GM23248 (cell line): ENCODE measurements around the gene KRT39. TPM values are rescaled to one million over a fixed set of nuclear protein-coding genes. Genes with fewer than 3 reads are reported as not detected.
A peak's percentile ranks its signal among the peaks of the same experiment; 100 is the strongest.

Source experiments
- DNase-seq: peaks from one replicate; pipeline ENCODE4 v3.0.0-alpha.2; 2015
- H2AFZ ChIP-seq: fragments of 200-600 bp; sonication (generic); 2 replicates; pipeline ENCODE4 v1.6.1; 2016; ENCODE audit warnings: antibody characterized with exemption
- H3F3A ChIP-seq: fragments of 200-600 bp; sonication (generic); 2 replicates; pipeline ENCODE4 v1.6.1; 2016; ENCODE audit warnings: mild to moderate bottlenecking, antibody characterized with exemption, mixed run types; ENCODE audit not compliant: insufficient read depth
- H3K27ac ChIP-seq: fragments of 200-600 bp; sonication (generic); 2 replicates; pipeline ENCODE4 v1.5.1; 2016; ENCODE audit warnings: mild to moderate bottlenecking
- H3K27me3 ChIP-seq: fragments of 200-600 bp; sonication (generic); replicated peaks from 2 replicates; pipeline ENCODE4 v1.6.1; 2016; ENCODE audit warnings: mild to moderate bottlenecking; ENCODE audit not compliant: insufficient read depth
- H3K36me3 ChIP-seq: fragments of 200-600 bp; sonication (generic); 2 replicates; pipeline ENCODE4 v1.6.1; 2016; ENCODE audit warnings: low read depth, mild to moderate bottlenecking
- H3K4me1 ChIP-seq: fragments of 200-600 bp; sonication (generic); 2 replicates; pipeline ENCODE4 v1.6.1; 2016; ENCODE audit warnings: mild to moderate bottlenecking; ENCODE audit not compliant: insufficient read depth
- H3K4me2 ChIP-seq: fragments of 200-600 bp; sonication (generic); one replicate; pipeline ENCODE4 v1.6.1; 2016; ENCODE audit warnings: mild to moderate bottlenecking; ENCODE audit not compliant: unreplicated experiment
- H3K4me3 ChIP-seq: fragments of 200-600 bp; sonication (generic); 2 replicates; pipeline ENCODE4 v1.5.1; 2016; ENCODE audit warnings: mild to moderate bottlenecking
- H3K79me2 ChIP-seq: fragments of 200-600 bp; sonication (generic); 2 replicates; pipeline ENCODE4 v1.6.1; 2016; ENCODE audit warnings: mild to moderate bottlenecking; ENCODE audit not compliant: insufficient read depth
- H3K9ac ChIP-seq: fragments of 200-600 bp; sonication (generic); 2 replicates; pipeline ENCODE4 v1.6.1; 2016; ENCODE audit warnings: mild to moderate bottlenecking
- H3K9me2 ChIP-seq: fragments of 200-600 bp; sonication (generic); 2 replicates; pipeline ENCODE4 v1.6.1; 2016; ENCODE audit warnings: mixed run types, mild to moderate bottlenecking, moderate library complexity; ENCODE audit not compliant: insufficient read depth
- H3K9me3 ChIP-seq: fragments of 200-600 bp; sonication (generic); one replicate; pipeline ENCODE4 v1.6.1; 2017; ENCODE audit warnings: low read depth
- H4K20me1 ChIP-seq: fragments of 200-600 bp; sonication (generic); 2 replicates; pipeline ENCODE4 v1.6.0; 2016; ENCODE audit not compliant: insufficient read depth
- EZH2 ChIP-seq: fragments of 200-600 bp; sonication (generic); IDR thresholded peaks from 2 replicates; pipeline ENCODE4 v1.6.1; 2018; ENCODE audit warnings: antibody characterized with exemption, mild to moderate bottlenecking; ENCODE audit not compliant: insufficient read depth, poor library complexity, severe bottlenecking
- EZH2phosphoT487 ChIP-seq: fragments of 200-600 bp; sonication (generic); IDR thresholded peaks from 2 replicates; pipeline ENCODE4 v1.6.1; 2018; ENCODE audit warnings: antibody characterized with exemption, moderate library complexity, mild to moderate bottlenecking, low read depth; ENCODE audit not compliant: insufficient read depth
- WGBS, 2 experiments: methylation state at CpG; one replicate each; pipeline ENCODE4 v1.1.6; 2015 to 2017; ENCODE audit warnings: low lambda C conversion rate in 2 of 2, low coverage in 1 of 2; ENCODE audit errors: missing lambda C conversion rate in 2 of 2; 5-methylcytosine and 5-hydroxymethylcytosine counted together
- in situ Hi-C: fragments of 300-500 bp; cut with MboI; formaldehyde crosslinking; loops from 2 replicates; pipeline ENCODE4 v1.15.0; 2020
- polyA plus RNA-seq: library from polyadenylated mRNA; unstranded; fragments of >200 nt; fragmentation: Nextera tagmentation; extraction: Ambion mirVana; gene quantifications from 2 replicates; pipeline ENCODE4 v1.2.1, GENCODE V29; 2016
- total RNA-seq: library from RNA; depleted of rRNA; stranded (reverse); fragments of >200 nt; shearing (Covaris generic); gene quantifications from 2 replicates; pipeline ENCODE4 v1.2.3, GENCODE V29; 2014

The KRT39 gene
- total and polyA plus RNA-seq, 2 experiments from 2014 or later = not detected

DNA sequence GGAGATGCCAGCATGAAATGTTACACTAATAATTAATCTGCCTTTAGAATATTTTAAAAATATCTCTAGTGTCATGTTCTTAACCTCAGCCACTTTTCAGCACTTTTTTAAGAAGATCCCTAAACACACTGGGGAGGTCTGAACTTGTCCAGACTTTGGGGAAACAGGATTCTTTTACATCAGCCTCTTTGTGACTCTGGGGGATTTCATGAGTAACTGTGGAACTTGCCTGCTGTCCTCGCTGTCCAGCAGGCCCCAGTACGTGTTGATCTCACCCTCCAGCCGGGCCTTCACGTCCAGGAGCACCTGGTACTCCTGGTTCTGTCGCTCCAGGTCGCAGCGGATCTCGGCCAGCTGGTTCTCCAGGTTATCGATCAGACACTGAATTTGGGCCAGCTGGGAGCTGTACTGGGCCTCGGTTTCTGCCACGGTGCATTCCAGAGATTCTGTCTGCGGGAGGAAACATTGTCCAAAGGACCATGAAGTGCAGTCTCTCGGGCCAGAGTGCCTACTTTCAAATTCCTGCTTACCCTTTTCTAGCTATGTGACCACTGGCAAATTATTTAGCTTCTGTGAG is 11.9 kb upstream of the KRT39 start:
- TF ChIP-seq EZH2phosphoT487 (no peak), EZH2 (no peak)
- 79% methylated on average over 13 of the region's 13 CpGs for WGBS, 2 experiments
- Histone ChIP-seq H3K27ac (no peak overlapping the region), H3K4me2 (no peak overlapping the region), H3K9me3 (no peaks in the 10 kb centered on the region), H3K36me3 (no peaks in the 10 kb centered on the region), H3K4me1 (no peaks in the 10 kb centered on the region), H3K79me2 (no peaks in the 10 kb centered on the region), H3K9ac (no peak overlapping the region), H3K4me3 (no peak overlapping the region), H3K27me3 (no peaks in the 10 kb centered on the region), H2AFZ (no peak overlapping the region), H3F3A (no peaks in the 10 kb centered on the region), H4K20me1 (no peaks in the 10 kb centered on the region), H3K9me2 (no peaks in the 10 kb centered on the region)
- DNase-seq = no peak
- in situ Hi-C loops = no loop called here

DNA sequence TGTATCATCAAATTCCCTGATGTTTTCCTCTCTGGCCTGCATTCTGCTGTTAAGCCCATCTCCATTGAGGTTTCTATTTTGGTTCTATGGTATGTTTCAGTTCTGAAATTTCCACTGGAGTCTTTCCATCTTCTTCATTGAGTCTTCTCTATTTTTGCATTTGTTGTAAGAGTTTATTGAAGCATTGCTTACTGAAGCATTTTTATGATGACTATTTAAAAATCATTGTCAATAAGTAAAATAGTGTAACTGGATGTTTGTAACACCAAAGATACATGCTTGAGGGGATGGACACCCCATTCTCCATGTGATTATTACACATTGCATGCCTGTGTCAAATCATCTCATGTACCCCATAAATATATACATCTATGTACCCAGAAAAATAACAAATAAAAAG is 8.8 kb upstream of the KRT39 start:
- H3K9me3 ChIP-seq = no peaks in the 10 kb centered on the region
- no peak overlapping the region for H3K9ac ChIP-seq
- no peak overlapping the region for H2AFZ ChIP-seq
- no peak overlapping the region for H3K27ac ChIP-seq
- no peaks in the 10 kb centered on the region for H3K79me2 ChIP-seq
- no peak for DNase-seq
- H3K4me1 ChIP-seq = no peaks in the 10 kb centered on the region
- no peaks in the 10 kb centered on the region for H3K9me2 ChIP-seq
- no peak overlapping the region for H3K4me3 ChIP-seq
- no peaks in the 10 kb centered on the region for H4K20me1 ChIP-seq
- H3K4me2 ChIP-seq = no peak overlapping the region
- H3F3A ChIP-seq = no peaks in the 10 kb centered on the region
- in situ Hi-C loops = no loop called here
- H3K36me3 ChIP-seq = no peaks in the 10 kb centered on the region
- H3K27me3 ChIP-seq = no peaks in the 10 kb centered on the region
- TF ChIP-seq EZH2 (no peak), EZH2phosphoT487 (no peak)

DNA sequence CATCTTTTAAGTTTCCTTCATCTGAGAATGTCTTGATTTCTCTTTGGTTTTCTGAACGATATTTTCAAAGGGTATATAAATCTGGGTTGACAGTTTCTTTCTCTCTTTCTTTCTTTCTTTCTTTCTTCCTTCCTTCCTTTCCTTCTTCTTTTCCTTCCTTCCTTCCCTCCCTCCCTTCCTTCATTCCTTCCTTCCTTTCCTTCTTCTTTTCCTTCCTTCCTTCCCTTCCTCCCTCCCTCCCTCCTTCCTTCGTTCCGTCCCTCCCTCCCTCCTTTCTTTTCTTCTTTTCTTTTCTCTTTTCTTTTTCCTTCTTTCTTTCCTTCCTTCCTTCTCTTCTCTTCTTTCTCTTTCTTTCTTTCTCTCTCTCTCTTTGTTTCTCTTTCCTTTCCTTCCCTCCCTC is 7.6 kb upstream of the KRT39 start:
- Histone ChIP-seq H3K9me2 (no peaks in the 10 kb centered on the region), H2AFZ (no peak overlapping the region), H3K27ac (no peak overlapping the region), H3K4me3 (no peak overlapping the region), H4K20me1 (no peaks in the 10 kb centered on the region), H3K4me2 (no peak overlapping the region), H3K9me3 (no peaks in the 10 kb centered on the region), H3F3A (no peaks in the 10 kb centered on the region), H3K27me3 (no peaks in the 10 kb centered on the region), H3K4me1 (no peaks in the 10 kb centered on the region), H3K9ac (no peak overlapping the region), H3K36me3 (no peaks in the 10 kb centered on the region), H3K79me2 (no peaks in the 10 kb centered on the region)
- DNase-seq = no peak
- in situ Hi-C loops = no loop called here
- TF ChIP-seq EZH2 (no peak), EZH2phosphoT487 (no peak)
- WGBS, 2 experiments = 64 to 82% methylated on average over 3 of the region's 3 CpGs

DNA sequence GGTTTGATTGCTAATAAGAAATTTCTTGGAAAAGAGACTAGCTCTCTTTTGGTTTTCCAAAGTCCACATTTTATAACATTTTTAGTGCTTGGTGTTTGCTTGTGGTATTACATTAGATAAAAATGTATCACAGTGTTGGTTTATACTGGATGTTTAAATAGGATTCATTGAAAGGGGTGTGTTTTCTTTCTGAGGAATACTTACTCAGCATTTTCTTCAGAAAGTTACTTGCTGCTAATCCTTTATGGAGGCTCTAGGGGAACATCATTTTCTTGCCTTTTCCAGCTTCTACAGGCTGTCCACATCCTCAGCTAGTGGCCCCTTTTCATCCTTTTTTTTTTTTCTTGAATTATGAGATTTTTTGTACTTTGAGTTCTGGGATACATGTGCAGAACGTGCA is 834 bp upstream of the KRT39 start:
- no peaks in the 10 kb centered on the region for H3K36me3 ChIP-seq
- H3F3A ChIP-seq = no peaks in the 10 kb centered on the region
- H3K9me2 ChIP-seq = no peaks in the 10 kb centered on the region
- no peak for DNase-seq
- no peak for TF ChIP-seq EZH2
- no peak for TF ChIP-seq EZH2phosphoT487
- no peak overlapping the region for H3K9ac ChIP-seq
- no peaks in the 10 kb centered on the region for H3K27me3 ChIP-seq
- in situ Hi-C loops = no loop called here
- H4K20me1 ChIP-seq = no peaks in the 10 kb centered on the region
- H3K4me1 ChIP-seq = no peaks in the 10 kb centered on the region
- no peak overlapping the region for H2AFZ ChIP-seq
- H3K4me3 ChIP-seq = no peak overlapping the region
- no peak overlapping the region for H3K4me2 ChIP-seq
- H3K27ac ChIP-seq = no peak overlapping the region
- H3K9me3 ChIP-seq = no peaks in the 10 kb centered on the region
- 90% methylated on average over 1 of the region's 1 CpG; no CpG with 5 or more reads in 1 of the 2 experiments for WGBS, 2 experiments
- H3K79me2 ChIP-seq = no peaks in the 10 kb centered on the region

DNA sequence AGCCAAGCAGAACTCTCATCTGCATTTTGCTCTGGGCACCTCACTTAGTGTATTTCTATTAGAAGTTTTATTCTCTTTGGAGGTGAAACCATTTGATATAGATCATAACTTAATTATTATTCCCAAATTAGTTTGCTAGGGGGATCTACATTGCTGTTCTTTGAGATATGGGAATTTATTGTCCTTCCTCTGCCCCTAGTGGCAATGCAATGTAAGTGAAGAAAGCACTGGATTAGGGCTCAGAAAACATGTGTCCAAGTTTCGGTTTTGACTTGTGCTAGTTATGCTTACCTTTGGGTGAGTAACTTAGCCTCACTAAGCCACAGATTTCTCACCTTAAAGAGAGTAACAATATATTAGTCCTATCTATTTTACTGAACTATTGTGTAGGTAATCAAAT is 2.9 kb downstream of the KRT39 start:
- no peaks in the 10 kb centered on the region for H3K9me3 ChIP-seq
- H3K79me2 ChIP-seq = no peaks in the 10 kb centered on the region
- in situ Hi-C loops = no loop called here
- no peak overlapping the region for H3K4me3 ChIP-seq
- no peak for TF ChIP-seq EZH2phosphoT487
- no peak for TF ChIP-seq EZH2
- 50 to 72% methylated on average over 1 of the region's 1 CpG for WGBS, 2 experiments
- H3K4me2 ChIP-seq = no peak overlapping the region
- H3K36me3 ChIP-seq = no peaks in the 10 kb centered on the region
- H3K27me3 ChIP-seq = no peaks in the 10 kb centered on the region
- DNase-seq = peak; percentile 45
- no peaks in the 10 kb centered on the region for H3K9me2 ChIP-seq
- H3F3A ChIP-seq = peaks cover 10% of the 10 kb centered on the region
- H3K27ac ChIP-seq = no peak overlapping the region
- H3K4me1 ChIP-seq = peaks cover 9% of the 10 kb centered on the region
- H4K20me1 ChIP-seq = no peaks in the 10 kb centered on the region
- no peak overlapping the region for H3K9ac ChIP-seq
- peak overlapping the region; percentile 55; the same call in 1 of the 2 replicates for H2AFZ ChIP-seq
